Neural progenitor cell (in vitro differentiated cells): ENCODE data around the gene ABHD17B.

Experiments
- CTCF ChIP-seq: fragments of 200-600 bp; sonication (generic); IDR thresholded peaks from 2 replicates; pipeline ENCODE4 v1.5.1; 2017; ENCODE audit warnings: antibody characterized with exemption, mild to moderate bottlenecking
- EZH2 ChIP-seq: fragments of 200-600 bp; sonication (generic); IDR thresholded peaks from 2 replicates; pipeline ENCODE4 v1.6.1; 2017; ENCODE audit warnings: antibody characterized with exemption, mild to moderate bottlenecking, moderate library complexity

GRCh38 chr9:71941998-71942567 lies 31.1 kb upstream of the ABHD17B start:
- TF ChIP-seq CTCF = no peak
- TF ChIP-seq EZH2 = no peak
